Pons (tissue), 1 donor: ENCODE measurements around the gene HSD17B2.
"Not testable (repeated sequence)": the region's sequence is repeated elsewhere in the genome, so short reads cannot be mapped to it uniquely, and the experiment has no call there.

Experiments
- DNase-seq: peaks from one replicate; pipeline ENCODE4 v3.0.0-alpha.2; 2016; ENCODE audit warnings: low spot score

HSD17B2 gene

GRCh38 chr16:82034981-82035612 is at the start of gene HSD17B2:
HSD17B2 (plus strand) TSS chr16:82035253; CDS start chr16:82035425, 172 bp downstream.
- no peak for DNase-seq

GRCh38 chr16:81987121-81987520 is 47.9 kb upstream of the HSD17B2 start:
- no peak for DNase-seq

GRCh38 chr16:81987706-81988105 is 47.3 kb upstream of the HSD17B2 start:
- no peak for DNase-seq

- no peak for DNase-seq
Measured at GRCh38 chr16:81992859-81993258, 42.2 kb upstream of the HSD17B2 start.

- DNase-seq = no peak
Measured at GRCh38 chr16:81994485-81994884, 40.6 kb upstream of the HSD17B2 start.

- no peak for DNase-seq
Measured at GRCh38 chr16:81995651-81996050, 39.4 kb upstream of the HSD17B2 start.

- no peak for DNase-seq
Measured at GRCh38 chr16:81996664-81997509, 38.2 kb upstream of the HSD17B2 start.

- no peak for DNase-seq
Measured at GRCh38 chr16:81997738-81998137, 37.3 kb upstream of the HSD17B2 start.

GRCh38 chr16:82002831-82003230 is 32.2 kb upstream of the HSD17B2 start:
- no peak for DNase-seq

- no peak for DNase-seq
Measured at GRCh38 chr16:82004601-82005000, 30.5 kb upstream of the HSD17B2 start.

GRCh38 chr16:82005027-82005830 is 29.8 kb upstream of the HSD17B2 start:
- no peak for DNase-seq

GRCh38 chr16:82006036-82006435 is 29.0 kb upstream of the HSD17B2 start:
- no peak for DNase-seq

- DNase-seq = no peak
Measured at GRCh38 chr16:82007189-82007588, 27.9 kb upstream of the HSD17B2 start.

GRCh38 chr16:82008957-82009592 is 26.0 kb upstream of the HSD17B2 start:
- DNase-seq = no peak

- not testable (repeated sequence) for DNase-seq
Measured at GRCh38 chr16:82009789-82010188, 25.3 kb upstream of the HSD17B2 start.

- no peak for DNase-seq
Measured at GRCh38 chr16:82010649-82011048, 24.4 kb upstream of the HSD17B2 start.

GRCh38 chr16:82011199-82011641 is 23.8 kb upstream of the HSD17B2 start, which contains the start of gene SDR42E1:
SDR42E1 (minus strand) TSS chr16:82011470; CDS start chr16:82000858, 10,612 bp downstream.
- no peak for DNase-seq

GRCh38 chr16:82013139-82013538 is 21.9 kb upstream of the HSD17B2 start:
- DNase-seq = no peak

GRCh38 chr16:82016263-82016662 is 18.8 kb upstream of the HSD17B2 start:
- DNase-seq = peak; percentile 9

- no peak for DNase-seq
Measured at GRCh38 chr16:82016964-82017363, 18.1 kb upstream of the HSD17B2 start.

GRCh38 chr16:82017911-82018568 is 17.0 kb upstream of the HSD17B2 start:
- no peak for DNase-seq
